ENCODE data around the gene SPSB3.

SPSB3 gene

GRCh38 chr16:1786242-1787055, 4.1 kb upstream of the SPSB3 start:
- Histone ChIP-seq H3K36me3 (ENCODE audit: control insufficient read depth in 1 of 2, insufficient read depth in 2 of 2, low read length in 2 of 2) (peaks cover 0 to 55% of the 10 kb centered on the region in 2 donors), H3K27me3 (ENCODE audit: low read depth, low read length) (no peaks in the 10 kb centered on the region), H3K4me1 (ENCODE audit: control insufficient read depth in 1 of 2, insufficient read depth in 2 of 2, low read length in 2 of 2) (peaks cover 1 to 33% of the 10 kb centered on the region in 2 donors), H3K4me3 (ENCODE audit: low read depth in 1 of 2, low read length in 2 of 2) (no peak overlapping the region), H3K9me3 (ENCODE audit: control insufficient read depth in 1 of 2, low read length in 2 of 2) (no peaks in the 10 kb centered on the region), H3K27ac (ENCODE audit: low read length) (no peak overlapping the region)

GRCh38 chr16:1785846-1786170, 3.4 kb upstream of the SPSB3 start:
- Histone ChIP-seq H3K9me3 (ENCODE audit: control insufficient read depth in 1 of 2, low read length in 2 of 2) (no peaks in the 10 kb centered on the region), H3K27ac (ENCODE audit: low read length) (no peak overlapping the region), H3K36me3 (ENCODE audit: control insufficient read depth in 1 of 2, insufficient read depth in 2 of 2, low read length in 2 of 2) (peaks cover 0 to 48% of the 10 kb centered on the region in 2 donors), H3K4me3 (ENCODE audit: low read depth in 1 of 2, low read length in 2 of 2) (no peak overlapping the region), H3K27me3 (ENCODE audit: low read depth, low read length) (no peaks in the 10 kb centered on the region), H3K4me1 (ENCODE audit: control insufficient read depth in 1 of 2, insufficient read depth in 2 of 2, low read length in 2 of 2) (peaks cover 6 to 39% of the 10 kb centered on the region in 2 donors)

GRCh38 chr16:1784977-1785845, 2.8 kb upstream of the SPSB3 start:
- no peaks in the 10 kb centered on the region for H3K9me3 ChIP-seq (ENCODE audit: control insufficient read depth in 1 of 2, low read length in 2 of 2)
- peaks cover 0 to 44% of the 10 kb centered on the region in 2 donors for H3K36me3 ChIP-seq (ENCODE audit: control insufficient read depth in 1 of 2, insufficient read depth in 2 of 2, low read length in 2 of 2)
- peaks cover 6 to 41% of the 10 kb centered on the region in 2 donors for H3K4me1 ChIP-seq (ENCODE audit: control insufficient read depth in 1 of 2, insufficient read depth in 2 of 2, low read length in 2 of 2)
- no peak overlapping the region for H3K4me3 ChIP-seq (ENCODE audit: low read depth in 1 of 2, low read length in 2 of 2)
- no peaks in the 10 kb centered on the region for H3K27me3 ChIP-seq (ENCODE audit: low read depth, low read length)
- no peak overlapping the region for H3K27ac ChIP-seq (ENCODE audit: low read length)

- Histone ChIP-seq H3K36me3 (ENCODE audit: control insufficient read depth in 1 of 2, insufficient read depth in 2 of 2, low read length in 2 of 2) (peaks cover 0 to 30% of the 10 kb centered on the region in 2 donors), H3K27ac (ENCODE audit: low read length) (no peak overlapping the region), H3K4me3 (ENCODE audit: low read depth in 1 of 2, low read length in 2 of 2) (peak overlapping the region; percentile 50 to 93), H3K4me1 (ENCODE audit: control insufficient read depth in 1 of 2, insufficient read depth in 2 of 2, low read length in 2 of 2) (peaks cover 6 to 45% of the 10 kb centered on the region in 2 donors), H3K9me3 (ENCODE audit: control insufficient read depth in 1 of 2, low read length in 2 of 2) (no peaks in the 10 kb centered on the region), H3K27me3 (ENCODE audit: low read depth, low read length) (no peaks in the 10 kb centered on the region)
These were observed 488 bp downstream of the SPSB3 start for GRCh38 chr16:1781758-1782407.

GRCh38 chr16:1781254-1781653, 1.1 kb downstream of the SPSB3 start:
- H3K27ac ChIP-seq (ENCODE audit: low read length): no peak overlapping the region
- H3K4me3 ChIP-seq (ENCODE audit: low read depth in 1 of 2, low read length in 2 of 2): peak overlapping the region; percentile 50 to 93
- peaks cover 6 to 42% of the 10 kb centered on the region in 2 donors for H3K4me1 ChIP-seq (ENCODE audit: control insufficient read depth in 1 of 2, insufficient read depth in 2 of 2, low read length in 2 of 2)
- no peaks in the 10 kb centered on the region for H3K9me3 ChIP-seq (ENCODE audit: control insufficient read depth in 1 of 2, low read length in 2 of 2)
- no peaks in the 10 kb centered on the region for H3K27me3 ChIP-seq (ENCODE audit: low read depth, low read length)
- H3K36me3 ChIP-seq (ENCODE audit: control insufficient read depth in 1 of 2, insufficient read depth in 2 of 2, low read length in 2 of 2): peaks cover 0 to 30% of the 10 kb centered on the region in 2 donors

- Histone ChIP-seq H3K27me3 (ENCODE audit: low read depth, low read length) (no peaks in the 10 kb centered on the region), H3K4me1 (ENCODE audit: control insufficient read depth in 1 of 2, insufficient read depth in 2 of 2, low read length in 2 of 2) (peaks cover 6 to 43% of the 10 kb centered on the region in 2 donors), H3K36me3 (ENCODE audit: control insufficient read depth in 1 of 2, insufficient read depth in 2 of 2, low read length in 2 of 2) (peaks cover 0 to 30% of the 10 kb centered on the region in 2 donors), H3K27ac (ENCODE audit: low read length) (no peak overlapping the region), H3K4me3 (ENCODE audit: low read depth in 1 of 2, low read length in 2 of 2) (no peak overlapping the region), H3K9me3 (ENCODE audit: control insufficient read depth in 1 of 2, low read length in 2 of 2) (no peaks in the 10 kb centered on the region)
These were observed 1.7 kb downstream of the SPSB3 start for GRCh38 chr16:1780677-1781072.

GRCh38 chr16:1779741-1780676, 2.4 kb downstream of the SPSB3 start:
- Histone ChIP-seq H3K9me3 (ENCODE audit: control insufficient read depth in 1 of 2, low read length in 2 of 2) (no peaks in the 10 kb centered on the region), H3K4me3 (ENCODE audit: low read depth in 1 of 2, low read length in 2 of 2) (no peak overlapping the region), H3K27ac (ENCODE audit: low read length) (no peak overlapping the region), H3K4me1 (ENCODE audit: control insufficient read depth in 1 of 2, insufficient read depth in 2 of 2, low read length in 2 of 2) (peaks cover 6 to 43% of the 10 kb centered on the region in 2 donors), H3K36me3 (ENCODE audit: control insufficient read depth in 1 of 2, insufficient read depth in 2 of 2, low read length in 2 of 2) (peaks cover 0 to 35% of the 10 kb centered on the region in 2 donors), H3K27me3 (ENCODE audit: low read depth, low read length) (no peaks in the 10 kb centered on the region)

- H3K4me1 ChIP-seq (ENCODE audit: control insufficient read depth in 1 of 2, insufficient read depth in 2 of 2, low read length in 2 of 2): peaks cover 6 to 43% of the 10 kb centered on the region in 2 donors
- no peaks in the 10 kb centered on the region for H3K27me3 ChIP-seq (ENCODE audit: low read depth, low read length)
- no peak overlapping the region for H3K4me3 ChIP-seq (ENCODE audit: low read depth in 1 of 2, low read length in 2 of 2)
- H3K27ac ChIP-seq (ENCODE audit: low read length): no peak overlapping the region
- H3K36me3 ChIP-seq (ENCODE audit: control insufficient read depth in 1 of 2, insufficient read depth in 2 of 2, low read length in 2 of 2): peaks cover 0 to 39% of the 10 kb centered on the region in 2 donors
- no peaks in the 10 kb centered on the region for H3K9me3 ChIP-seq (ENCODE audit: control insufficient read depth in 1 of 2, low read length in 2 of 2)
These were observed 3.1 kb downstream of the SPSB3 start for GRCh38 chr16:1779234-1779701.

- Histone ChIP-seq H3K36me3 (ENCODE audit: control insufficient read depth in 1 of 2, insufficient read depth in 2 of 2, low read length in 2 of 2) (peaks cover 0 to 39% of the 10 kb centered on the region in 2 donors), H3K9me3 (ENCODE audit: control insufficient read depth in 1 of 2, low read length in 2 of 2) (no peaks in the 10 kb centered on the region), H3K27ac (ENCODE audit: low read length) (no peak overlapping the region), H3K4me1 (ENCODE audit: control insufficient read depth in 1 of 2, insufficient read depth in 2 of 2, low read length in 2 of 2) (peaks cover 8 to 42% of the 10 kb centered on the region in 2 donors), H3K4me3 (ENCODE audit: low read depth in 1 of 2, low read length in 2 of 2) (no peak overlapping the region), H3K27me3 (ENCODE audit: low read depth, low read length) (no peaks in the 10 kb centered on the region)
These were observed 3.9 kb downstream of the SPSB3 start for GRCh38 chr16:1778200-1779179.

Data from muscle layer of duodenum (tissue), 2 donors.